Adipose tissue (tissue), 3 donors: Measurements from ENCODE around the gene STX1B. TPM values are rescaled to one million over a fixed set of nuclear protein-coding genes. Genes with fewer than 3 reads are reported as not detected.

Experiments
- H3K27ac ChIP-seq: one replicate; pipeline ENCODE4 v1.5.1; 2013; ENCODE audit warnings: low read depth, low read length
- WGBS, 3 donors: extraction: QIAGEN DNeasy Blood & Tissue Kit; methylation state at CpG; one replicate each; pipeline ENCODE4 v1.1.7; 2013; 5-methylcytosine and 5-hydroxymethylcytosine counted together
- polyA plus RNA-seq, 3 donors: library from polyadenylated mRNA; stranded (reverse); fragments of 200-250 nt; gene quantifications; one replicate each; pipeline ENCODE4 v1.2.3, GENCODE V29; 2013
- donor health status: healthy with polysubstance abuse.
- donor health status: Bipolar disorder and iron deficiency.
- donor health status: healthy.

Gene STX1B
- polyA plus RNA-seq, 3 donors, result 0.11 to 0.98 (median 0.18) TPM

GRCh38 chr16:30998852-30999761 lies 11.3 kb downstream of the STX1B start:
- 56 to 70% (median 65%) methylated on average over 6 of the region's 6 CpGs for WGBS, 3 donors
- H3K27ac ChIP-seq, result no peak overlapping the region

GRCh38 chr16:30997725-30998711 lies 12.4 kb downstream of the STX1B start:
- 60 to 65% (median 64%) methylated on average over 21 of the region's 21 CpGs for WGBS, 3 donors
- H3K27ac ChIP-seq, result no peak overlapping the region

GRCh38 chr16:30996985-30997724 lies 13.3 kb downstream of the STX1B start:
- H3K27ac ChIP-seq, result peak overlapping the region; percentile 7
- 3 to 6% (median 4%) methylated on average over 47 to 60 of the region's 60 CpGs for WGBS, 3 donors

GRCh38 chr16:30996324-30996984 lies 14.0 kb downstream of the STX1B start:
- peak overlapping the region; percentile 7 for H3K27ac ChIP-seq
- 16 to 24% (median 23%) methylated on average over 23 of the region's 23 CpGs for WGBS, 3 donors

GRCh38 chr16:30995927-30996323 lies 14.5 kb downstream of the STX1B start:
- 82 to 86% (median 82%) methylated on average over 11 of the region's 11 CpGs for WGBS, 3 donors
- H3K27ac ChIP-seq, result no peak overlapping the region

- no peak overlapping the region for H3K27ac ChIP-seq
- WGBS, 3 donors, result 77 to 82% (median 79%) methylated on average over 29 of the region's 29 CpGs
Observed at GRCh38 chr16:30992931-30993816, 17.3 kb downstream of the STX1B start.

GRCh38 chr16:30992276-30992780 lies 18.1 kb downstream of the STX1B start:
- H3K27ac ChIP-seq, result no peak overlapping the region
- WGBS, 3 donors, result 85 to 88% (median 87%) methylated on average over 18 to 21 of the region's 21 CpGs

GRCh38 chr16:30991052-30991451 lies 19.4 kb downstream of the STX1B start:
- WGBS, 3 donors, result 71 to 85% (median 85%) methylated on average over 8 of the region's 8 CpGs

GRCh38 chr16:30990105-30990504 lies 20.3 kb downstream of the STX1B start:
- 72 to 78% (median 73%) methylated on average over 11 to 12 of the region's 12 CpGs for WGBS, 3 donors
- H3K27ac ChIP-seq, result no peak overlapping the region

More at GRCh38 chr16:30991052-30991451, 19.4 kb downstream of the STX1B start:
- no peak overlapping the region for H3K27ac ChIP-seq

- WGBS, 3 donors, result 80 to 88% (median 82%) methylated on average over 23 of the region's 23 CpGs
- H3K27ac ChIP-seq, result no peak overlapping the region
Observed at GRCh38 chr16:30989469-30990047, 20.9 kb downstream of the STX1B start.

- H3K27ac ChIP-seq, result no peak overlapping the region
- WGBS, 3 donors, result 92 to 96% (median 94%) methylated on average over 30 of the region's 30 CpGs
Observed at GRCh38 chr16:30987581-30988190, 22.8 kb downstream of the STX1B start.

- no peak overlapping the region for H3K27ac ChIP-seq
- WGBS, 3 donors, result 88 to 92% (median 89%) methylated on average over 28 to 29 of the region's 29 CpGs
Observed at GRCh38 chr16:30986129-30986991, 24.1 kb downstream of the STX1B start.

- WGBS, 3 donors, result 25 to 57% (median 56%) methylated on average over 19 to 20 of the region's 20 CpGs
- no peak overlapping the region for H3K27ac ChIP-seq
Observed at GRCh38 chr16:30985401-30986128, 24.9 kb downstream of the STX1B start.

- whole genome bisulfite sequencing, 3 donors, result 29 to 32% (median 31%) methylated on average over 16 to 24 of the region's 24 CpGs
- no peak within 1 kb of the TSS for H3K27ac ChIP-seq
Observed at GRCh38 chr16:30984669-30985400, 25.6 kb downstream of the STX1B start, which contains the start of gene HSD3B7. HSD3B7 (plus strand) TSS chr16:30985207; CDS start chr16:30985659, 452 bp downstream.
